DMS153 (cell line): ENCODE data around the gene BICRA.

Experiments used
- DNase-seq: peaks from one replicate; lab custom pipeline; 2025; lab: John Stamatoyannopoulos, UW

Gene BICRA

GRCh38 chr19:47749326-47749725 lies 140.4 kb downstream of the BICRA start:
- no peak for DNase-seq

GRCh38 chr19:47750752-47751151 lies 141.8 kb downstream of the BICRA start:
- DNase-seq = no peak

- DNase-seq = no peak
Observed at GRCh38 chr19:47752440-47753211, 143.7 kb downstream of the BICRA start.
